GM10847 (cell line): ENCODE data around the gene CTNNA3.

Source experiments
- POLR2A ChIP-seq: IDR thresholded peaks from 2 replicates; pipeline ENCODE4 v1.6.1; 2011; ENCODE audit not compliant: insufficient read length; ENCODE audit errors: extremely low read depth

CTNNA3 gene

DNA sequence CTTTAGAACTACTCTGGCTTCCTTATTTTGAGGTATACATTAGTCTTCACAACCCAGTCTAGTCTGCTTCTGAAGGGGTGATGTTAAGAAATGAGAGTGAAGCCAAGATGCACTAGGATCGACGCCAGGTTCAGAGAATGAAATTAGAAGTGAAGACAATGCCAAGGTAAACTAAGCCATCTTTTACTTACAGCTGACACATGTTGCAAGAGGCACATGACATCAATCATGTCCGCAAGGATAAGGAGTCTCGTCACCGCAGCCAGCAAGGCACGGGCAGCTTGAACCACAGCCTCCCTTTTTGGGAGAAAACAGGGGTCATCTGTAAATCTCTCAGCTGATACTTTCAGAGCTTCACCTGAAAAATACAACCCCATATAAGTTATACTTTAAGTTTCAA is 156.7 kb downstream of the CTNNA3 start:
- TF ChIP-seq POLR2A: no peak

DNA sequence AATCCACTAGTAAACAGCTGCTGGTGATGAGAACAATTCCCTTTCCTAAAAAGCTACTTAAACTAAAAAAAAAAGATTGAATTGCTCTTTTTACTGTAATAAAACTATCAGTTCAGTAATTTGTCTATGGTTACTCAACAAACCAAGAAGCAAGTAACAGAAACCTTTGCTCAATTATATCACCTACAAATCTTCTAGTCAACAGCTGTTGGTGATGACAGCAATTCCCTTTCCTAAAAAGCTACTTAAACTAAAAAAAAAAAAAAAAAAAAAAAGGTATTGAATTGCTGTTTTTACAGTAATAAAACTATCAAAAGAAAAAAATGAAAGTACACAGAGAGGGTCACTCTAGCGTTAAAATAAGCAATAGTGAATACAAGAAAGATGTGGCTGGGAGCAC is 158.1 kb downstream of the CTNNA3 start:
- no peak for TF ChIP-seq POLR2A

DNA sequence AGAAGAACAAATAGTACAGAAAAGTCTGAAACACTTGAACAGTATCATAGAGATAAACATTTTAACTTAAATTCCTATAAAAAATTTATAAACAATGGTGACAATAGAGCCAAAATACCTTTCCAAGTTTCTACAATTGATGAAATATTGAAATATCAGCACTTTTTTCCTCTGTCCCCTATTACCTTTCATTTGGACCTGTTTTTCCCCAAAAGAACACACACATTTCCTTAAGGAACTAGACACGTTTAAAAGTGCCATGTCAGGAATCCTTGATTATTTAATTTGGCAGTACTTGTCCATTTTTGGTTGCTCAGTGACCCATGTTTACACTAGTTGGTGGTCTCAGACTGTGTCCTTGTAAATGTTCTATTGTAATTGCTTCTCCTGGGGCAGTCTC is 162.6 kb downstream of the CTNNA3 start:
- TF ChIP-seq POLR2A: no peak

DNA sequence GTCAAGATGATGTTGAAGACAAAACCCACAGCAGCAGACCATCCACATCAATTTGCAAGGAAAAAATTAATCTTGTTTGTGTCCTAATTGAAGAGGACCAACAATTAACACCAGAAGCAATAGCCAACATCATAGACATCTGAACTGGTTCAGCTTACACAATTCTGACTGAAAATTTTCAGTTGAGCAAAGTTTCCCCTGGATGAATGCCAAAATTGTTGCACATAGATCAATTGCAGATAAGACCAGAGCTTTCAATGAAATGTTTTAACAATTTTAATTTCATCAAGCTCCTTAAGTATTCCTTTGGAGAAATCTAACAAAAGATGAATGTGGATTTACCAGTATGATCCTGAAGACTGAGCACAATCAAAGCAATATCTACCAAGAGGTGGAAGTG is 168.6 kb downstream of the CTNNA3 start:
- no peak for TF ChIP-seq POLR2A

DNA sequence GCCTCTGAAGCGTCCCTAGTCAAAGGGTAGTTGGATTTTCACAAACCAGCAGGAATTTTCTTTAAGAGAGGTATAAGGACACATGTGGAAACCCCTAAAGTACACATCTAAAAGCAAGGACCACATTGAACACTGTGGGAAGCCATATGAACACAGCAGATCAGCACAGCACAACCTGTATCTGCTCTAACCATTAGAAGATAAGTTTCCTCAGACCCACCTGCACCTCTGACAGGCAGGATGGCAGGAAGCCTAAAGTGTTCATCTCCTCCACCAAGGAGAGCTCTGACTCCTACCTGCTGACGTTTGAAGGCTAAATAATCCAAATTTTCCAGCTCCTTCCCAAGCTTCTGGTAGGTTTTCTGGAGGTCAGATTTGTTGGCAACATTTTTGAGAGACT is 174.4 kb downstream of the CTNNA3 start:
- TF ChIP-seq POLR2A: no peak

DNA sequence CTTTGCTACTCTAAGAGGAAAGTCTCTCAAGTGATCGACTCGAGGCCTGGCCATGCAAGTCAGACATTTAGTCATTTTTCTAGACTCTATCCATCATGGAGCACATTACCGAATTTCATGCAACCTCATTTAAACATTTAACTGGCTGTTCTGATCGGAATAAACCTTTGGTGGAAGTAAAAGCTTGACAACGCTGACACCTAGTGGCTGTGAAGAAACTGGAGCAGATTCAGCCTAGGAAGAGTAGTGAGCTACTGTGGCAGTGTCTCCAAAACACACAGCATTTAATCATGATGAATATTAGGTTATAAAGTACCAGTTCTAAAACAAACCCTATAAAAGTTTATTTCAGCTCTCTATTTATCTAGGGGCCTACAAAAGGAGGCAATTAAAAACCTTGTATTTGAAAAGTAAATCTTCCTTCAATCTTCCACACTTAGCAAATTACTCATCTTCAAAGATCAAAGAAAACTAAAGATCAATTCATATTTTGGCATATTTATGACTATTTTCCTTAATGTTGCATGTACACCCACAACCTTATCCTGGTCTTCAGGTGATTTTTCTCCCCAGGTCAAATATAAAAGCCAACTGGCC is 175.0 kb downstream of the CTNNA3 start:
- no peak for TF ChIP-seq POLR2A

DNA sequence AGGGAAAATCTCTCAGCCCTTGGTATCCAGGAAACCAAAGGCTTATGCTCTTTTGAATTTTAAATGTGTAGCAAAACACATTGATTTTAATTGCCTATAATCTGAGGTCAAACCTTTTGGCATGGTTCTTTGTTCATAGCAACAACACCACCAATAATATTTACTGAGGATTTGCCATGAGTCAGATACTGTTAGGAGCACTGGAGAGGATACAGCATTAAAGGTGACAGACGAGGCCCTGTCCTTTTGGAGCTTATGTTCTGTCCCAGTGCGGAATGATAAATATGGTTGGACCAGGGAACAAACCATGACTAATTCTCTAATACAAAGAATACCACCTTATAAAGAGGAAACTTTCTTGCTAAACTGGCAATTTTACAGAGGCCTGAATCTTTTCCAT is 176.6 kb downstream of the CTNNA3 start:
- TF ChIP-seq POLR2A: no peak

DNA sequence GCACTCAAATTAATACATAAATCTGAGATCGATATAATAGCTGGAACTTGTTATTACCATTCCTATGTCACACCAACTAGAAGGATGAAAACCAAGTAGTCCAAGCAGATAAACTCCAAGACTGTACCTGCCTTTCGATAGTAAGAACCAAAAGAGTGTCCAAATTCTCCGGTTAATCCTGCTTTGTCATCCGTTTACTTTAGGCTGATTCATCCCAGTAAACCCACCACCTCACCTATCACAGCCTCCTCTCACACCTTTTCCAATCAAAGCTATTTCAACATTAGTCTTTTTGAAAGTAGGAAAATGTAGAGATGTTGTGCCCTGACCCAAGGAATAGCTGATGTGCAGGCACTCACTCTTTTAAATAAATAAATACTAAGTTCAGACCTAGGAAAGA is 177.2 kb downstream of the CTNNA3 start:
- TF ChIP-seq POLR2A: no peak

DNA sequence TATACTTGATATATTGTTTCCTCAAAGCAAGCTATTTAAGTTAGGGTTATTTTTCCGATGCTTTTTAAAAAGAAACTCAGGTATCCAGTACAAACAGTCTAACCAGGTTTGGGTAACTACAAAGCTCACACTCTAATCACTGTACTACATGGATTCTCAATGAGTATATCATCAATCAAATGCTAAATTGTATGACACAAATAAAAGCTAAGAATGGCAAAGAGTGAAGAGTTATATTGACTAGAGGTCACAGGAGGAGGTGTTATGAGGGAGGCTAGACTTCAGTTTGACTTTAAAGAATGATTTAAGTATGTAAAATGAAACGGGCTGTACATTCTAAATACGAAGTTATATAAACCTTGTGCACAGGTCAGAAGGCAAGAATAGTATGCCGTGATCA is 178.0 kb downstream of the CTNNA3 start:
- TF ChIP-seq POLR2A: no peak

DNA sequence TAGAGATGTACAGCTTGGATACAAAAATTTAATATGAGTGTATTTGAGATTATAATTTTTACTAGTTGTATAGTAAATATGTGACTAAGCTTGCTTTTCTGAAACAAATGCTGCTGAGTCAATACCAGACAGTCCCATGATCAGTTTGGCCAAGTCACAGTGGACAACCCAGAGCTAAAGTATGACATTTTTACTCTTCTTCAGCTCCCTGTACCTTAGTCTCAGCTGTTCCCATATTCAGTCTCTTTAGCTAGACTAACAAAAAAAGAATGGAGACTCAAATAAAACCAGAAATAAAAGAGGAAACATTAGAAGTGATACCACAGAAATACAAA is 189.3 kb downstream of the CTNNA3 start:
- TF ChIP-seq POLR2A: no peak

DNA sequence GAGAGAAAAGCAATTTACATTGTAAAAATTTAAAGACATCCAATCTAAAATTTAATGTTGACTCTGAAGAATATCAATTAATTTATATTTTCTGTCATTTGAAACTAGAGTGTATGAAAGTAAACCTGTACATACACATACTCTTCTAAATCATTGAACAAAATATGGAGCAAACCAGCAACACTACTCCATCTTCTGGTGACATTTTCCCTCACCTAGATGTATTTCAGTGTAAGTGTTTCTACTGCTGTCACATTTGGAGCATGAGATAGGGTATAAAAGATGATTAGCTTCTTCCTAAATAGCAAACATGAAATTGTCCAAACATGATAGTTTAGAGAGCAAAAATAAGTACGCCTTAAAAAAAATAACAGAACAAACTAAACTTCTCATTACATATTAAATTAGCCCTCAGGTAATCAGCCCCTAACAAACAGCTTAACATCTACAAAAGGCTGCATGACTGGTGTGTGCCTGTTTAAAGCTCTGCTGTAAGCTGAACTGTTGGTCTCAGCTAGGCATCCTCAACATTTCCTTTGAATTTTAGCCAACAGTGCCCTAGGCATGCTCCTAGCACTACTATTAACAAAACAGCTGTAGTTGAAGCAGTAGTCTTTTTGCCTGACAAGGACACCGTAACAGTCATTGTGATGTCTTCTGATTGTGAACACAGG is 189.8 kb downstream of the CTNNA3 start:
- TF ChIP-seq POLR2A: no peak

DNA sequence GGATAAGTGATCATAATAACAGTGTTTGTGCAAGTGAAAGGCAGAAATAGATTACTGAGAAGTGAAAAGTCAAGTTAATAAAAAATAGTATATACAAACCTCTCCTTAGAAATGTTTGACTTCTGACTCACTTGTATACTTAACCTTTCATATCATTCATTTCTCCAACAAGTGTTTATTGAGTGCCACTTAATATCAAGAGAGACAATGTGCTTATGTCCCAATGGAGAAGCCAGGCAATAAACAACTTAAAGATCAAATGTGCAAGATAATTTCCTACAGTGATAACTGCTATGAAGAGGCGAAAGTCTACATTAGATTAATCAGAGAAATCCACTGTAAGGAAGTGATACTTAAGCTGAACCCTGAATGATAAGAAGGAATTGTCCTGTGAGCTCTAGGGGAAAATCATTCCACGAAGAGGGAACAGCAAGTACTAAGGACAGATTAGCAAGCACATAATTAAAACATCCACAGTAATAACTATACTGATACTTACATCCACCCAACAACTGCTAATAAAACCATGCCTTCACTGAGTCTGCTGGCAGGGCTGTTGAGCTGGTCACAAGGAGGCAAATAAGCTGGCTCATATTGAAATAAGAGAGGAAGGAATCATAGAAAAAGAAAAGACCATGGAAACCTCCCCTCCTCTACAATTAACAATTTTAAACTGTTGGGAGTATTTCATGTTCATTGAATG is 203.5 kb downstream of the CTNNA3 start:
- TF ChIP-seq POLR2A: no peak

DNA sequence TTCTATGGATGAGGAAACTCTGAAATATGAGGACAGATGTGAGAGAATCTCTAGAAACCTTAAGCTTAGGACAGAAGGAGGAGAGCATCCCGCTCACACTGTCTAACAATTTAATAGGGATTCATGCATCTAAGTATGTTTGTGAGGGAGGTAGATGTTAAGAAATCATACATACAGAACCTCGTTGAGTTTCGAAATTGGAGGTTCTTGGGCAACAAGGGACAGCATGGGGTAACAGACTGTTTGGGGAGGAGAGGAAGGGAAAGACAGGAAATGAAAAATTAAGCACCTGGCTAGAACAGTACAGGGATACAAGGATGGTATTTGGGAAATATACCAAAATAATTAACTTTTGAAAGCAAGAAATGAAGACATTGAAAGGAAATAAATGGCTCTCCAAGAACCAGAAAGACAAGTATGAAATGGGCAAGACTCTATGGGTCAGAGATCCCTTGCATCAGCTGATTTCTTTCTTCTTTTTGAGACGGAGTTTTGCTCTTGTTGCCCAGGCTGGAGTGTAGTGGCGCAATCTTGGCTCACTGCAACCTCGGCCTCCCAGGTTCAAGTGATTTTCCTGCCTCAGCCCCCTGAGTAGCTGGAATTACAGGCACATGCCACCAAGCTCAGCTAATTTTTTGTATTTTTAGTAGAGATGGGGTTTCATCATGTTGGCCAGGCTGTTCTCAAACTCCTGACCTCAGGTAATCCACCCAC is 207.9 kb downstream of the CTNNA3 start:
- TF ChIP-seq POLR2A: no peak

DNA sequence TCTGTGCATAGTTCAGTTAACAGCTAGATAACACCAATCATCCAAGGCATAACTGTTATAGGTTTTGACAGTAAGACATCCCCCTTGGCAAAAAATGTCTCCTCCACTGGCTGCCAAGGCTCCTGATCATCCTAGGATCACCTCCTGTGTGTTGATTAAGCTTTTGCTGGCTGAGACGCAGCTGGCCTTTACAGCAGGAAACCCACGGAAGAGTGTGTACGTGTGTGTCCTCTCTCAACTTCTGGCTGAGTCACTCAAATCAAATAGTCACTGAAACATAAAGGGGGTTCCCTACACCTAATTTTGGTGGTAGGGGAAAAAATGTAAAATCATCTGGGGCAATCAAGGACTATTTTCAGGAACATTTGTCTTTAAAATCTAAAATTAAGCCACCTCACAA is 208.8 kb downstream of the CTNNA3 start:
- no peak for TF ChIP-seq POLR2A

DNA sequence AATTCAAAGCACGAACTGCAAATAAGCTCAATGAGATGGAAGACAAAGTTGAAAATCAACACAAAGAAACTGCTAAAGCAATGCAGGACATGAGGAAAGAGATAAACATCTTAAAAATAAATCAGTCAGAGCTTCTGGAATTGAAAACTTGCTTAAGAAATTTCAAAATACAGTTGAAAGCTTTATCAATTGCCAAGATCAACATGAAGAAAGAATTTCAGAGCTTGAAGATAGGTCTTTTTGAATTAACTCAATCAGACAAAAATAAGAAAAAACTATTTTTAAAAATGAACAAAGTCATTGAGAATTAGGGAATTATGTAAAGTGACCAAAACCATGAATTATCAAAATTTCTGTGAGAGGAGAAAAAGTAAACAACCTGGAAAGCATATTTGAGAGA is 218.1 kb downstream of the CTNNA3 start:
- no peak for TF ChIP-seq POLR2A

DNA sequence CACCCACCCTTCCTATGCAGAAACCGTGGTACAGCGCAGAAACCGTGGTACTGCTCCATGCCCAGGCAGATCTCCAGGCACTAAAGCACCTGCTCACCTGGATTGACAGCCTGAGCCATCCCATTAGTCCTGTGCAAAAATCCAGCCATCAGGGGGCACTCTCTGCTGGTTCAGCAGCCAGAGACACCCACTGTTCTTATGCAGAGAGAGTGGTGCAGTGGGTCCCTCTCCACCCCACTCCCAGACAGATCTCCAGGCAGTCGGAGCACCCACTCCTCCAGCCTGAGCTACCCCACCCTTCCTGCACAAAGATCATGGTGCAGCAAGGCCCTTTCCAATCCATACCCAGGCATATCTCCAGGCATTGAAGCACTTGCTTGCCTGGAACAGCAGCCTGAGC is 219.8 kb downstream of the CTNNA3 start:
- TF ChIP-seq POLR2A: no peak
